Erythroblast (primary cell): ENCODE data around the gene SPEG.

Source experiments
- DNase-seq, 2 experiments: peaks; one replicate each; lab custom pipeline; 2025; lab: John Stamatoyannopoulos, UW
- GATA1 ChIP-seq: IDR thresholded peaks from 2 replicates; pipeline ENCODE4 v1.6.1; 2011; ENCODE audit warnings: low read depth, mild to moderate bottlenecking, control low read depth, low read length, moderate library complexity
- POLR2A ChIP-seq: IDR thresholded peaks from 2 replicates; pipeline ENCODE4 v1.6.1; 2011; ENCODE audit warnings: mild to moderate bottlenecking, low read length

Gene SPEG

GRCh38 chr2:219461669-219462068 is 27.0 kb downstream of the SPEG start:
- TF ChIP-seq POLR2A: no peak
- TF ChIP-seq GATA1: no peak
- no peak for DNase-seq

GRCh38 chr2:219462349-219462748 is 27.7 kb downstream of the SPEG start:
- no peak for DNase-seq
- TF ChIP-seq GATA1 (no peak), POLR2A (no peak)

GRCh38 chr2:219464286-219465032 is 29.8 kb downstream of the SPEG start:
- DNase-seq: no peak
- no peak for TF ChIP-seq POLR2A
- no peak for TF ChIP-seq GATA1

- TF ChIP-seq POLR2A (no peak), GATA1 (no peak)
- no peak for DNase-seq
These were observed 31.3 kb downstream of the SPEG start for GRCh38 chr2:219465659-219466561.

- DNase-seq: no peak
- TF ChIP-seq GATA1 (no peak), POLR2A (no peak)
These were observed 32.4 kb downstream of the SPEG start for GRCh38 chr2:219466816-219467735.

GRCh38 chr2:219467736-219468075 is 33.1 kb downstream of the SPEG start:
- TF ChIP-seq GATA1: no peak
- TF ChIP-seq POLR2A: no peak
- no peak for DNase-seq

GRCh38 chr2:219468410-219469185 is 34.0 kb downstream of the SPEG start:
- DNase-seq: no peak
- no peak for TF ChIP-seq GATA1
- TF ChIP-seq POLR2A: no peak

- TF ChIP-seq GATA1: no peak
- no peak for TF ChIP-seq POLR2A
- DNase-seq: peak; percentile 33 to 34
These were observed 34.6 kb downstream of the SPEG start for GRCh38 chr2:219469186-219469724.

GRCh38 chr2:219470429-219470828 is 35.8 kb downstream of the SPEG start:
- peak; percentile 15 to 57 for DNase-seq
- no peak for TF ChIP-seq GATA1
- no peak for TF ChIP-seq POLR2A

GRCh38 chr2:219471476-219472371 is 37.1 kb downstream of the SPEG start:
- DNase-seq: no peak
- no peak for TF ChIP-seq GATA1
- no peak for TF ChIP-seq POLR2A

- no peak for DNase-seq
- TF ChIP-seq POLR2A: no peak
- TF ChIP-seq GATA1: no peak
These were observed 38.1 kb downstream of the SPEG start for GRCh38 chr2:219472629-219473187.

GRCh38 chr2:219473511-219473910 is 38.9 kb downstream of the SPEG start:
- no peak for DNase-seq
- no peak for TF ChIP-seq GATA1
- TF ChIP-seq POLR2A: no peak
